OCI-LY1 (cell line): ENCODE results near the gene DCTD.

Experiments
- H2AFZ ChIP-seq: fragments of 200-600 bp; sonication (generic), shearing (Covaris generic); 2 replicates; pipeline ENCODE4 v1.6.0; 2014; ENCODE audit warnings: antibody characterized with exemption, mild to moderate bottlenecking, low read length
- H3F3A ChIP-seq: fragments of 200-600 bp; sonication (generic), shearing (Covaris generic); 2 replicates; pipeline ENCODE4 v1.6.0; 2014; ENCODE audit warnings: mild to moderate bottlenecking, antibody characterized with exemption, low read length, moderate library complexity; ENCODE audit not compliant: insufficient read depth
- H3K27ac ChIP-seq: fragments of 200-600 bp; sonication (generic); 2 replicates; pipeline ENCODE4 v1.5.1; 2014; ENCODE audit warnings: low read length, mixed run types, mild to moderate bottlenecking, low read depth; ENCODE audit not compliant: poor library complexity, severe bottlenecking
- H3K27me3 ChIP-seq: fragments of 200-600 bp; sonication (generic); 2 replicates; pipeline ENCODE4 v1.6.0; 2014; ENCODE audit warnings: antibody characterized with exemption, mild to moderate bottlenecking, low read length, moderate library complexity; ENCODE audit not compliant: insufficient read depth
- H3K36me3 ChIP-seq: fragments of 200-600 bp; sonication (generic); 2 replicates; pipeline ENCODE4 v1.6.1; 2014; ENCODE audit warnings: mild to moderate bottlenecking, antibody characterized with exemption, low read length, moderate library complexity, mixed read lengths; ENCODE audit not compliant: insufficient read depth
- H3K4me1 ChIP-seq: fragments of 200-600 bp; sonication (generic); 2 replicates; pipeline ENCODE4 v1.5.1; 2014; ENCODE audit warnings: mild to moderate bottlenecking, low read length, moderate library complexity; ENCODE audit not compliant: insufficient read depth, severe bottlenecking
- H3K4me2 ChIP-seq: fragments of 200-600 bp; sonication (generic), shearing (Covaris generic); 2 replicates; pipeline ENCODE4 v1.6.1; 2014; ENCODE audit warnings: low read length
- H3K4me3 ChIP-seq: fragments of 200-600 bp; sonication (generic); 2 replicates; pipeline ENCODE4 v1.5.1; 2014; ENCODE audit warnings: low read length, low read depth, mild to moderate bottlenecking, mixed read lengths; ENCODE audit not compliant: poor library complexity, severe bottlenecking
- H3K79me2 ChIP-seq: fragments of 200-600 bp; shearing (Covaris generic); 2 replicates; pipeline ENCODE4 v1.6.1; 2016; ENCODE audit warnings: mixed run types, low read length, mixed read lengths; ENCODE audit not compliant: insufficient read depth
- H3K9ac ChIP-seq: fragments of 200-600 bp; sonication (generic), shearing (Covaris generic); 2 replicates; pipeline ENCODE4 v1.6.1; 2014; ENCODE audit warnings: mild to moderate bottlenecking, low read length, mixed read lengths
- H3K9me2 ChIP-seq: fragments of 200-600 bp; sonication (generic), shearing (Covaris generic); 2 replicates; pipeline ENCODE4 v1.6.1; 2014; ENCODE audit warnings: low read depth, mild to moderate bottlenecking, low read length, mixed read lengths
- H3K9me3 ChIP-seq: fragments of 200-600 bp; shearing (Covaris generic); 2 replicates; pipeline ENCODE4 v1.6.1; 2014; ENCODE audit warnings: low read length, mixed read lengths
- H4K20me1 ChIP-seq: fragments of 200-600 bp; sonication (generic), shearing (Covaris generic); 2 replicates; pipeline ENCODE4 v1.6.0; 2016; ENCODE audit warnings: mild to moderate bottlenecking, low read length; ENCODE audit not compliant: insufficient read depth
- EZH2 ChIP-seq: fragments of 200-600 bp; sonication (generic), shearing (Covaris generic); IDR thresholded peaks from 2 replicates; pipeline ENCODE4 v1.8.0; 2017; ENCODE audit warnings: borderline replicate concordance, mixed run types, mild to moderate bottlenecking, antibody characterized with exemption, low read length, moderate library complexity, mixed read lengths
- TF ChIP-seq, protein P1 (sequence below): fragments of 200-600 bp; sonication (generic), shearing (Covaris generic); IDR thresholded peaks from 2 replicates; pipeline ENCODE4 v1.5.1; 2017; ENCODE audit warnings: mild to moderate bottlenecking, antibody characterized with exemption, low read length, moderate library complexity, mixed read lengths

DCTD gene

GRCh38 chr4:182916483-182917181 lies 554 bp downstream of the DCTD start:
- Histone ChIP-seq H3F3A (no peaks in the 10 kb centered on the region), H3K9me2 (no peaks in the 10 kb centered on the region), H2AFZ (no peak overlapping the region), H3K9ac (peak overlapping the region; percentile 73), H3K27ac (peak overlapping the region; percentile 28), H3K27me3 (no peaks in the 10 kb centered on the region), H4K20me1 (no peaks in the 10 kb centered on the region), H3K36me3 (peaks cover 20% of the 10 kb centered on the region), H3K9me3 (no peaks in the 10 kb centered on the region), H3K4me3 (peak overlapping the region; percentile 64), H3K79me2 (no peaks in the 10 kb centered on the region), H3K4me2 (peak overlapping the region; percentile 55), H3K4me1 (peaks cover 22% of the 10 kb centered on the region)
- TF ChIP-seq EZH2, result no peak
- TF ChIP-seq, protein P1, sequence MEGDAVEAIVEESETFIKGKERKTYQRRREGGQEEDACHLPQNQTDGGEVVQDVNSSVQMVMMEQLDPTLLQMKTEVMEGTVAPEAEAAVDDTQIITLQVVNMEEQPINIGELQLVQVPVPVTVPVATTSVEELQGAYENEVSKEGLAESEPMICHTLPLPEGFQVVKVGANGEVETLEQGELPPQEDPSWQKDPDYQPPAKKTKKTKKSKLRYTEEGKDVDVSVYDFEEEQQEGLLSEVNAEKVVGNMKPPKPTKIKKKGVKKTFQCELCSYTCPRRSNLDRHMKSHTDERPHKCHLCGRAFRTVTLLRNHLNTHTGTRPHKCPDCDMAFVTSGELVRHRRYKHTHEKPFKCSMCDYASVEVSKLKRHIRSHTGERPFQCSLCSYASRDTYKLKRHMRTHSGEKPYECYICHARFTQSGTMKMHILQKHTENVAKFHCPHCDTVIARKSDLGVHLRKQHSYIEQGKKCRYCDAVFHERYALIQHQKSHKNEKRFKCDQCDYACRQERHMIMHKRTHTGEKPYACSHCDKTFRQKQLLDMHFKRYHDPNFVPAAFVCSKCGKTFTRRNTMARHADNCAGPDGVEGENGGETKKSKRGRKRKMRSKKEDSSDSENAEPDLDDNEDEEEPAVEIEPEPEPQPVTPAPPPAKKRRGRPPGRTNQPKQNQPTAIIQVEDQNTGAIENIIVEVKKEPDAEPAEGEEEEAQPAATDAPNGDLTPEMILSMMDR, result no peak

DNA sequence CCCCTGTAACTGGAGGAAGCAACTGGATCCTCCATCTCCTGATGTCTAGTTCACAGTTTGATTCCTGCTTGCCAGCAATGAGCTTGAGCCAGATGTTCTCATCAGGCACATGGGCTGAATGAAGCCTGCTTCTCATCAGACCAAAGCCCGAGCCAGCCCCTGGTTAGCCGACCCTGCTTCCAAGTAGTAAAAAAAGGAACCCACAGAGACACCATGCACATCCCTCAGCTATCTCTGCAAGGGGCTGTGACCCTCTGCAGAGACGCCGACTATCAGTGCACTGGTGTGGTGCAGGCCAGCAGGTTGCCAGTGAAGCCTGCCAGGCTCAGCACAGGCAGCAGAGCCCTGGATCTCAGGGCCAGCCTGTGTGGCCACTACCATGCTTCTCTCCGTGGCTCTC lies 2.8 kb downstream of the DCTD start:
- Histone ChIP-seq H3K27me3 (no peaks in the 10 kb centered on the region), H2AFZ (no peak overlapping the region), H3K79me2 (no peaks in the 10 kb centered on the region), H3K4me3 (no peak overlapping the region), H3K4me1 (peaks cover 22% of the 10 kb centered on the region), H3K9me3 (no peaks in the 10 kb centered on the region), H3K4me2 (no peak overlapping the region), H3K9ac (no peak overlapping the region), H3K9me2 (no peaks in the 10 kb centered on the region), H4K20me1 (no peaks in the 10 kb centered on the region), H3K36me3 (peaks cover 39% of the 10 kb centered on the region), H3K27ac (no peak overlapping the region), H3F3A (no peaks in the 10 kb centered on the region)
- no peak for TF ChIP-seq EZH2
- TF ChIP-seq, protein P1, result no peak

DNA sequence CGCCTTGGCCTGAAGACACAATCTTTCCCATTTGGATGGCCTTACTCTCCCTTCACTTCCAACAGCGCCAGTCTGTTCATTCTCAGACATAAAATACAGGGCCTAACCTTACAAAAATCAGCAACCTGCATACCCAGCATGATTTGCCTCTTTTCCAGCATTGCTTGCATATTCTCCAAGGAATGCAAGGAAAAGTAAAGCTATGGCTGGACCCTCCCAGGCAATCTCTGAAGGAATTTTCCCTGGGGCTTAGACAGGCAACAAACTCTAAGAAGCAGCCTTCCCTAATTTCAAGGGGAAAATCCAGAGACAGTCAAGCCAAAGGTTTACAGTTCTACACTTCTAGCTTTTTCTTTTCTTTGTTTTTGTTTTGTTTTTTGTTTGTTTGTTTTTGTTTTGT lies 3.6 kb downstream of the DCTD start:
- Histone ChIP-seq H4K20me1 (no peaks in the 10 kb centered on the region), H3K4me2 (no peak overlapping the region), H3K9me2 (no peaks in the 10 kb centered on the region), H3F3A (no peaks in the 10 kb centered on the region), H2AFZ (no peak overlapping the region), H3K9me3 (no peaks in the 10 kb centered on the region), H3K79me2 (no peaks in the 10 kb centered on the region), H3K4me3 (no peak overlapping the region), H3K27me3 (no peaks in the 10 kb centered on the region), H3K9ac (no peak overlapping the region), H3K36me3 (peaks cover 42% of the 10 kb centered on the region), H3K4me1 (peaks cover 18% of the 10 kb centered on the region), H3K27ac (no peak overlapping the region)
- TF ChIP-seq, protein P1, result no peak
- no peak for TF ChIP-seq EZH2
